ENCODE measurements around the gene SERPING1.

SERPING1 gene

DNA sequence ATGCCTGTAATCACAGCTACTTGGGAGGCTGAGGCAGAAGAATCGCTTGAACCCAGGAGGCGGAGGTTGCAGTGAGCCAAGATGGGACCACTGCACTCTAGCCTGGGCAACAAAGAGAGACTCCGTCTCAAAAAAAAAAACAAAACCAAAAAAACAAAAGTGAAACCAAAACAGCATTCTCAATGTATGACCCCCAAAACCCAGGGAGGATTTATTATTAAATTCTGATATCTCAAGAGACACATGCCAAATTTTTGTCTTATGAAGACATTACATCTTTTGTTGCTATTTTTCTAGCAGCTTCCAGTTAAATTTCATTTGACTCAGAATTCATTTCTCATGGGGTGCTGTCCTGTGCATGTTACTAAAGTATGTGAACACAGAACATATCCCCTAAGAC lies 55.2 kb downstream of the SERPING1 start:
- no peak for DNase-seq (ENCODE audit: low spot score)

DNA sequence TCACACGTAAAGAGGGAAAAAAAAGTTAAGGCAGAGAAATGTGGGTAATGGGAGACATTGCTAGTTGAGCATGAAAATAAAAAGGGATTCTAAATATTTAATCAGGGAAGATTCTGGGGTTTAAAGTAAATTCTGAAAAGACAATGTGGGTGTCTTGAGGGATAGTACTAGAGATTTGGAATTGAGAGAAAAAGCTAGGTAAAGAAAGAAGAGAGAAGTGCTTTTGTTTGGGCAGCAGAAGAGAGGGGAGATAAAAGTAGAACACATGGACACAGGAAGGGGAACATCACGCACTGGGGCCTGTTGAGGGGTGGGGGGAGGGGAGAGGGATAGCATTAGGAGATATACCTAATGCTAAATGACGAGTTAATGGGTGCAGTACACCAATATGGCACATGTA lies 55.7 kb downstream of the SERPING1 start:
- no peak for DNase-seq (ENCODE audit: low spot score)

DNA sequence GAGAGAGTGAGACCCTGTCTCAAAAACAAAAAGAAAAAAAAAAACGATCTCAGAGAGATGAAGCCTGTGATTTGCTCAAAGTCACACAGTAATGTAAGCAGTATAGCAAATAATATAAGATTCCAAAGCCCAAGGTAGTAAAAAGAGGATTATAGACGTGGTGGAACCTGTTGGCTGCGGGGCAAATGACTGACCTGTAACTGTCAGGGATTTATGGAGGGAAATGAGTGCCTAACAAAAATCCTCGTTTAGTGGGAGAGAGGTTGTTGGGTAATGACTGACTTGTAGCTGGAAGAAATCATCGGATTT lies 59.4 kb downstream of the SERPING1 start:
- no peak for DNase-seq (ENCODE audit: low spot score)

DNA sequence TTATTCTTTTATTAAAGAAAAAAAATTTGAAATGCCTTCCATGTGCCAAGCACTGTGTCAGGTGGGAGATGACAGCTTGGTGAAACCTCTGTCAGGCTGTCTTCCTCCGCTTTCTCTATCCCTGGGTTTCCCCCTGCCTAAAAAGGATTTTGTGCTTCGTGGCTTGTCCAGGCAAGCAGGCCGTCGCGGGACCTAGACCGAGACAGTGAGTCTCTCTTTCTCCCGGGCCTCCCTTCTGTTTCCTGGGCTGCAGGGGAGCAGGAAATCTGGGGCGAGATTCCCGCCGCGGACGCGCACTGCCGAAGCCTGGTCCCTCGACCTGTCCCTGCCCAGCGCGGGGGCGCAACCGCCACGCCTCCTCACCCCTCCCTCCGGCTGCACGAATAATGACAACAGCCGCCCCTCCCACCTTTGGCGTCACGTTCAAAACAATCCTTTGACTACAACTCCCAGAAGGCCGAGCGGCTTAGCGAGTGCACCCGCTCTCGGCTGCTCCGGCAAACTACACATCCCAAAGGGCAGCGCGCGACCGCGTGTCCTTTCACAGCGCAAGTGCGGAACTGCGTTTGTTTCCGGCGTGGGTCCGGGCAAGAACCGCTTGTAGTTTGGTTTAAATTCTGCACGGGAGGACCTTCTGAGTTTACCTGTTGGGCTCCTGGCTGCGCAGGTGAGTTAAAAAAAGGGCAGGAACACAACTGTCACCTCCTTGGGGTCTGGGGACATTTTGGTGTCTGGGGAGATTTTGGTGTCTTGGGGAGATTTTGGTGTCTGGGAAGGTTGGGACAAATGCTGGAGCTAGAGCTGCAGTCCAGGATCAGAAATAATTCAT lies 59.9 kb downstream of the SERPING1 start, which contains the start of gene CLP1:
Gene CLP1 (plus strand): TSS at position 569 of the 829 bp plus-strand sequence. CDS start 1,715 bp downstream, outside the sequence.
- DNase-seq (ENCODE audit: low spot score) = peak; percentile 100

DNA sequence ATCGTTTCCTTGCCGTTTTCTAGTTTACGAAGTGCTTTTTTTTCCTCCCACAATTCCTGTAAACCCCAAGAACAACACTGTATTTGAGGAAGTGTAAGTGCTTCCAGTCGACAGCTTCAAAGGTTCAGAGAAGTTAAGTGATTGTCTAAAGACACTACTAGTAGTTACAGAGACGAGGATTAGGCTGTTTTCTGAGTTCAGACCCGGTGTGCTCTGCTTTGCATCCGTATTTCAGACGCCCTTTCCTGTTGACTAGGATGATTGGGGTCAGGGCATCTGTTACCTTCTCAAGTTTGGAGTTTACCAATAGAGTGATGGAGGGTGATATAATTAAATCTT lies 60.5 kb downstream of the SERPING1 start:
- no peak for DNase-seq (ENCODE audit: low spot score)

DNA sequence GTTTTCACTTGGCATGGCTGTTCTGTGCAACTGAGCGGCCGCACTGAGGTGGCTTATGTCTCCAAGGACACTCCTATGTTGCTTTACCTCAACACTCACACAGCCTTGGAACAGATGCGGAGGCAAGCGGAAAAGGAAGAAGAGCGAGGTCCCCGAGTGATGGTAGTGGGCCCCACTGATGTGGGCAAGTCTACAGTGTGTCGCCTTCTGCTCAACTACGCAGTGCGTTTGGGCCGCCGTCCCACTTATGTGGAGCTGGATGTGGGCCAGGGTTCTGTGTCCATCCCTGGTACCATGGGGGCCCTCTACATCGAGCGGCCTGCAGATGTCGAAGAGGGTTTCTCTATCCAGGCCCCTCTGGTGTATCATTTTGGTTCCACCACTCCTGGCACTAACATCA lies 62.2 kb downstream of the SERPING1 start:
- DNase-seq (ENCODE audit: low spot score) = no peak

DNA sequence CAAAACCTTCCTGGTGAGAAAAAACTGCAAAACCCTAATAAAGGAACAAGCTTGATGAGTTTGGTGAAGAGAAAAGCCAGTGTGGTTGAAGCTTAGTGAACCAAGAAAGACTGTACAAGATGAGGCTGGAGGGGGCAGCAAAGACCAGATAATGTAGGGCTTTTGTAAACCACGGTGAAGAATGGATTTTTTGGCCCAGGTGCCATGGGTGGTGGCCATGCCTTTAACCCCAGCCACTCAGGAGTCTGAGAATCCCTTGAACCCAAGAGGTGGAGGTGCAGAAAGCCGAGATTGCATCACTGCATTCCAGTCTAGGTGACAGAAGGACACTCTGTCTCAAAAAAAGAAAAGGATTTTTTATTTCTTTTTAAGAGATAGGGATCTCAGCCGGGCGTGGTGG lies 65.4 kb downstream of the SERPING1 start:
- DNase-seq (ENCODE audit: low spot score) = peak; percentile 72

DNA sequence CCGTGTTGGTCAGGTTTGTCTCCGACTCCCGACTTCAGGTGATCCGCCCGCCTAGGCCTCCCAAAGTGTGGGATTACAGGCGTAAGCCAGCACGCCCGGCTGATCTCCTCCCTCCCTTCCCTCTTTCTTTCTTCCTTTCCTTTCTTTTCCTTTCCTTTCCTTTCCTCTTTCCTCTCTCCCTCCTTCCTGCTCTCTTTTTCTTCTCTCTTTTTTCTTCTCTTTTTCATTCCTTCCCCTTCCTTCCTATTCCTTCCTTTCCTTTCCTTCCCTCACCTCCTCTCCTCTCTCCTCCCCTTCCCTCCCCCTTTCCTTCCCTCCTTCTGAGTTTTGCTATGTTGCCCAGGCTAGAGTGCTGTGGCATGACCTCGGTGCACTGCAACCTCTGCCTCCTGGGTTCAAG lies 66.5 kb downstream of the SERPING1 start:
- no peak for DNase-seq (ENCODE audit: low spot score)

Data from HuH-7 (cell line).